Ovary (tissue), 3 donors: ENCODE data around the gene SMG6.

Experiments
- EP300 ChIP-seq: sonication (generic); formaldehyde crosslinking; IDR thresholded peaks from one replicate; pipeline ENCODE4 v1.6.1; 2017; ENCODE audit warnings: antibody characterized with exemption
- POLR2A ChIP-seq: fragments of 450-650 bp; IDR thresholded peaks from one replicate; pipeline ENCODE4 v1.6.1; 2017; ENCODE audit warnings: antibody characterized with exemption, mild to moderate bottlenecking, moderate library complexity
- TF ChIP-seq, protein P1 (sequence below), 3 donors: fragments of 450-650 bp in 2 of 3; fragments of 200-600 bp in 1 of 3; IDR thresholded peaks; one replicate each; pipeline versions ENCODE4 v1.5.1 to v1.8.0; 2016 to 2022; ENCODE audit warnings: antibody characterized with exemption in 3 of 3, mild to moderate bottlenecking in 1 of 3
- donor health status: DM: no; HTN: no; CAD: no.

- TF ChIP-seq, protein P1, sequence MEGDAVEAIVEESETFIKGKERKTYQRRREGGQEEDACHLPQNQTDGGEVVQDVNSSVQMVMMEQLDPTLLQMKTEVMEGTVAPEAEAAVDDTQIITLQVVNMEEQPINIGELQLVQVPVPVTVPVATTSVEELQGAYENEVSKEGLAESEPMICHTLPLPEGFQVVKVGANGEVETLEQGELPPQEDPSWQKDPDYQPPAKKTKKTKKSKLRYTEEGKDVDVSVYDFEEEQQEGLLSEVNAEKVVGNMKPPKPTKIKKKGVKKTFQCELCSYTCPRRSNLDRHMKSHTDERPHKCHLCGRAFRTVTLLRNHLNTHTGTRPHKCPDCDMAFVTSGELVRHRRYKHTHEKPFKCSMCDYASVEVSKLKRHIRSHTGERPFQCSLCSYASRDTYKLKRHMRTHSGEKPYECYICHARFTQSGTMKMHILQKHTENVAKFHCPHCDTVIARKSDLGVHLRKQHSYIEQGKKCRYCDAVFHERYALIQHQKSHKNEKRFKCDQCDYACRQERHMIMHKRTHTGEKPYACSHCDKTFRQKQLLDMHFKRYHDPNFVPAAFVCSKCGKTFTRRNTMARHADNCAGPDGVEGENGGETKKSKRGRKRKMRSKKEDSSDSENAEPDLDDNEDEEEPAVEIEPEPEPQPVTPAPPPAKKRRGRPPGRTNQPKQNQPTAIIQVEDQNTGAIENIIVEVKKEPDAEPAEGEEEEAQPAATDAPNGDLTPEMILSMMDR (IDR thresholded peaks at IDR 0.05), result no peak
- TF ChIP-seq EP300, result no peak
- peak; percentile 8 for TF ChIP-seq POLR2A
Observed at GRCh38 chr17:2215616-2216364, 87.8 kb downstream of the SMG6 start.
